SK-MEL-5 (cell line): ENCODE measurements around the gene COL4A2. TPM values are rescaled to one million over a fixed set of nuclear protein-coding genes. Genes with fewer than 3 reads are reported as not detected.
"Not testable (repeated sequence)": the region's sequence is repeated elsewhere in the genome, so short reads cannot be mapped to it uniquely, and the experiment has no call there.

Source experiments
- DNase-seq: peaks from one replicate; pipeline ENCODE4 v3.0.0-alpha.2; 2016; ENCODE audit warnings: low read depth, low spot score
- in situ Hi-C: cut with HindIII; loops from 2 replicates; pipeline ENCODE4 v1.10.0; 2016; ENCODE audit warnings: low sequenced_read_pairs, high pct_unique_total_duplicates, low pct_unique_long_range_greater_than_20kb
- total RNA-seq: library from RNA; depleted of rRNA; stranded (reverse); fragments of >200 nt; shearing (Covaris generic); gene quantifications from 2 replicates; pipeline ENCODE4 v1.2.3, GENCODE V29; 2014

Gene COL4A2
- total RNA-seq, 1 experiment from 2014 or later: 23.4 TPM

DNA sequence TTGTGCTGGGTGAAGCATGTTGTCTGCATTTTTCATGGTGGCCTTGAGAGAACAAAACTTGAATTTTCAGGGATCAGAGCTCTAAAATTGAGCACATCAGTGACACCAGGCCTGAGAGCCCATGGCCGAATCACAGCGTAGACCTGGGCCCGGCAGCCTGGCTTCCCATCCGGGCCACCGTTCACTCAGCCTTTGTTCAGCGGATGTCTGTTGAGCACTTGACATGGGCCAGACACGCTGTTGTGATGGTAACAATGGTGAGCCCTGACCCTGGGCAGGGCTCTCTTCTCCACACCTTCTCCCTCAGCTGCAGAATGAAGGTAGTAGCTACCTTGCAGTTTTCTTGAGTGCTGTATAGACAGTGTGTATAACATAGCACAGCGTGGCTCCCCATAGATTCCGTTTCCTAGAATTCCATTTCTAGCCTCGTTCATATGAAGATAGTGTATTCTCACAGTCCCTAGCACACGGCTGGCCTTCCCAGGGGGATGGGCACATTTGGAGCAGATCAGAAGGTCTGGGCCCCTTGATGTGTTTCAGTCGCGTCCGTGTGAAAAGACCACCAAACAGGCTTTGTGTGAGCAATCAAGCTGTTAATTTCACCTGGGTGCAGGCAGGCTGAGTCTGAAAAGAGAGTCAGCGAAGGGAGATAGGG, 179.1 kb downstream of the COL4A2 start:
- in situ Hi-C loops: no loop called here
- DNase-seq: no peak

DNA sequence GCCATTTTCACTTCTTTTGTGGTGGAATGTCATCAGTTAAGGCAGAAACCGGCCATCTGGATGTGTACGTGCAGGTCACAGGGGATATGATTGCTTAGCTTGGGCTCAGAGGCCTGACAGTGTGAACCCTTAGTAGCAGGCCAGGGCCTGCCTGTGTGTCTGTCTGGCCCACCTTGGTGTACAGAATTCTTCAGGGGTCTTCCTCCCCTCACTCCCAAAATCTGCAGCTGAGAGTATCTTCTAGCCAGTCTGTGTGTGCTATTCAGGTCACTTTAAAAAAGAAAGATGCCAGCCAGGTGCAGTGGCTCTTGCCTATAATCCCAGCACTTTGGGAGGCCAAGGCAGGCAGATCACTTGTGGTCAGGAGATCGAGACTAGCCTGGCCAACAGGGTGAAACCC, 179.8 kb downstream of the COL4A2 start:
- DNase-seq, in situ Hi-C loops: not testable (repeated sequence)

DNA sequence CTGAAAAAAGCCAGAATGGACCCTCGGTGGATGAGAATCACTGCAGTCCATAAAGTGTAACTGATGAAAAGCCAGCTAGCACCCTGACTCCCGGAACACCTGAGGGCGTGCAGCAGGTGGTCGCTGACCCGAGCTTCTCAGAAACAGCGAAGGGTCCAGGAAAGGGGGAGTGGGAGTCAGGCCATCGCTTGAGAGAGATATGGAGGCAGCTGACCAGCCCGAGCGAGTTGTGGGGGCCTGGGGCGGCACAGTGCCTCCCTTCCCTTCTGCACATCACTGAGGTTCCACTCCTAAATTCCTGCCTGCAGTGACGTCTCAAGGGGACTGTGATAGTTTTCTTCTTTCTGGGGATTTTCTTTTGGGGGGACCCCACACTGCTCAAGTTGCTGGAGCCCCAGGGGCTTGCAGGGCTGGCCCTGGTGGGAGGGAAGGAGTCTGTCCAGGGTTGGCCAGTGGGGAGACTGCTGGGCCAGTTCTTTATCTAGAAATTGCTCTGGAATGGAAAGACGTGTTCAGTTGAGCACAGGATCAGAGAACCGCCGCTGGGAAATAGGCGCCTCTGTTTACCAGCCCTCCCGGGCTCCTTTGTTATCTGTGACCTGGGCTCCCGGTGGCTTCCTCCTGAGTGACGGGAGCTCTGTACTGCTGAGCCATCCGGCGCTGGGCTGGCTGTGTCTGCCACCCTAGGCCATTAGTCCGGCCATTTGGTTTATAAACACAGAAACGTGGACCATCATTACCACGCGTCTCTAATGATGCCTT, 183.1 kb downstream of the COL4A2 start:
- no peak for DNase-seq
- in situ Hi-C loops: no loop called here

DNA sequence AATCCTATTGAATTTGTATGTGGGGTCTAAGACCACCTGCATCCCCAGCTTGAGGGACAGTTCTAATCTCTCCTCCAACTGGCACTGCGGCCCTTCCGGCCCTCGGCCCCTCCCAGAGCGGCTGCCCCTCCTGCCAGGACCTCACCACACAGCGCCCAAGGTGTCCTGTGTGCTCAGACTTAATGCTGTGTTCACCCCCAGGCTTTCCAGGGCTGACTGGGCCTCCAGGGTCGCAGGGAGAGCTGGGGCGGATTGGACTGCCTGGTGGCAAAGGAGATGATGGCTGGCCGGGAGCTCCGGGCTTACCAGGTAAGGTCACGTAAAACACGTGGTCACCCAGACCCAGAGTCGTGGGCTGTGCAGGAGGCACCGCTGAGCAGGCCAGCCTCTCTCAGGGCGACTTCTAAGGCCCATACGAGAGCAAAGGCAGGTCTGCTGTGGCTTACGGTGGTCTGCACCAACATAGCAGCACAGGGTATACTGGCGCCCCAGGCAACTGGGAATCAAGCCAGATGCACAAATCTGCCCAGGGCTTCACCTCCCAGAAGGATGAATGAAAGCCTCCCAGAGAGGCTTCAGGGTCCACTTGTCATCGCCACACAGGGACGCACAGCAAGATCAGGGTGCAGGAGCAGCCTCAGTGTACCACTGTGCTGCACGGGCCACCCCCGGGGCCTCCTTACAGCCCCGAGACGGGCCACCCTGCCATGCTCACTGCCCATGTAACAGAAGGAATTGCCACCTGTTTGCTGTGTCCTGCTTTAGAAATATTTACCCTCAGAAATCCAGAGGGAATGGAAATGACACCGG, 185.0 kb downstream of the COL4A2 start:
- no peak for DNase-seq
- in situ Hi-C loops: no loop called here

DNA sequence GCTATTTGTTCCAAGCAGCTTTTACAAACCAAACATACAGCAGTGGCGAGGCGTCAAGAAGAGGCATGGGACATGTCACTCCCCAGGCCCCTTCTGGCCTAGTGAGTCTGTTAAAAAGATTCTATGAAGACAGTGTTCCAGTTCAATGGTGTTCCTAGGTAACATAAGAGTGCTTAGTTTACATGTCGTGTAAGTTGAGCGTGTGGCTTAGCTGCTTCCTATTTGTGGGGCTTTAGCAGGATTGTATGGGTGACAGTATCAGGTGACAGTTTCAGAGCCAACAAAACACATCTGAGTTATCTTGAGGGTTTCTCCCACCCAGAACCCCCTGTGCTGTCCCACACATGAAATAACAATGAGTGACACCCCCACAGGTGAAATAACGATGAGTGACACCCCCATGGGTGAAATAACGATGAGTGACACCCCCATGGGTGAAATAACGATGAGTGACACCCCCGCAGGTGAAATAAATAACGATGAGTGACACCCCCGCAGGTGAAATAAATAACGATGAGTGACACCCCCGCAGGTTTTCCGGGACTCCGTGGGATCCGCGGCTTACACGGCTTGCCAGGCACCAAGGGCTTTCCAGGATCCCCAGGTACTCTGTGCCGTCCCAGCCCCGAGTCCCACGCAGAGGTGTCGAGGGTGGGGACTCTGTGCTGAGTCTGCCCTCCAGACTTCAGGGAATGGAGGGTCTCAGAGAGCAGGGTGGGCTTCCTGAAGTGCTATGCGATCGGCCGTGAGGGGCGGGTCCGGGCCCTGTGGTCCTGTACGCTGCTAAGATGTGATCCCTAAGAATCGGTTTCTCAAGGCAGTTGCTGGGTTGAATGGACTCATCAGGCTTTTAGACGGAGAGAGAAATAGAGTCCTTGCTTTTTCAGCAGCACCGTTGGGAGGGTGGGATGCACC, 185.9 kb downstream of the COL4A2 start:
- no peak for DNase-seq
- in situ Hi-C loops: no loop called here

DNA sequence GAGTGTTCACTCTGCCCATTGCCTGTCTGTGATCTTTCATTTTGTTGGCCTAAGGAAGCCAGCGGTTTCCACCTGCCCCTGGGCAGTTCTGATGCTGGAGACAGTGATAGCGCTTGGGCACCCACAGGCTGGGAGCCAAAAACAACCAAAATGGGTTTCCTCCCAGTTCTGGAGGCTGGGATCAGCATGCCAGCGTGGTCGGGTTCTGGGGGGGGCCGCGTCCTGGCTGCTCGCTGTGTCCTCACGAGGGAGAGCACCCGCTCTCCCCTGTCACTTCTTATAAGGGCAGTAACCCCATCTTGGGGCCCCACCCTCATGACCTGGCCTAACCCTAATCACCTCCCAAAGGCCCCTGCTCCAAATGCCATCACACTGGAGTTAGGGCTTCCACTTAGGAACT, 186.5 kb downstream of the COL4A2 start:
- DNase-seq: no peak
- in situ Hi-C loops: no loop called here

DNA sequence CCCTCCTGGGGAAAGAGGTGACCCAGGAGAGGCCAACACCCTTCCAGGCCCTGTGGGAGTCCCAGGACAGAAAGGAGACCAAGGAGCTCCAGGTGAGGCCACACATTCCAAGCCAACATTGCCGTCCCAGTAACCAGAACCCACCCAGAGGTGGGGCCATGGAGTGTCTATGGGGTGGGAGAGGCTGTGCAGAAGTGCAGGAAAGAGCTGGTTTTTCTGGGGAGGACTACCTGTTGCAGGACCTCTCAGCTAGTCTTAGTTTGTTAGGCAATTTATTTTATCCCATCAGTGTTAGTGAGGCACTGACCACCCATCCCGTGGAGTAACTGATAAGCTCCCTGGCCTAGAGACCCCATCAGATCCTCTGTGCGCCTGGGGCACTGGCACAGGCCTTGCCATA, 188.3 kb downstream of the COL4A2 start:
- in situ Hi-C loops: no loop called here
- DNase-seq: no peak

DNA sequence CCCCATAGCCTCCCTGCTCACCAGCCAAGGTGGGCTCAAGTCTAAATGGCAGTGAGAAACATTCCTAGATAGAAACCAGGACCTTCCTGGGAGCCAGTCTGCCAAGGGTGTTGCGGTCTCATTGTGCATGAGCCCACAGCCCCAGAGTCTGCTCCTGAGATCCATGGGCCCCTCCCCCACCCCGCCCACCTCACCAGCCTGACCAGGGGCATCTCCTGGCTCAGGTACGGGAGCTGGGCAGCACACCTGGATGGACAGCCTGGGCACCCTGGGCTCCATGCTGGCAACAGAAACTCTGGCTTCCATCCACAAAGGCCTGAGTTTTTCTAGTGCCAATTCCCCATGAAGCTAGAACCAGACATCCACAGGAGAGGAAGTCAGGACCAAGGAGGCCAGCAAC, 188.8 kb downstream of the COL4A2 start:
- DNase-seq: no peak
- in situ Hi-C loops: no loop called here

DNA sequence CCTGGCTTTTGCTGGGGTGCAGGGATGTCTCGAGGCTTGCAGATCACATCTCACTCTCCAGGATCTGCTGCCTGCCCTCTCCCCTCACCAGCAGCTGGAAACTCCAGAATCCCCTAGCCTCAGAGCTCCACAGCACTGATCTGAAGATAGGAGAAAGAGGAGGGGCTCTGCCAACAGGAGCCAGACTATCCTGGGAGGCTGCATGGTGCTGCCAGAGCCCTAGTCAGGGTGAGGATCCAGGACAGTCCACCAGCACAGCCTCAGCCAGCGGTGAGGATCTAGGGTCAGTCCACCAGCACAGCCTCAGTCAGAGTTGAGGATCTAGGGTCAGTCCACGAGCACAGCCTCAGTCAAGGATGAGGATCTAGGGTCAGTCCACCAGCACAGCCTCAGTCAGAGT, 189.2 kb downstream of the COL4A2 start:
- in situ Hi-C loops: no loop called here
- DNase-seq: no peak

DNA sequence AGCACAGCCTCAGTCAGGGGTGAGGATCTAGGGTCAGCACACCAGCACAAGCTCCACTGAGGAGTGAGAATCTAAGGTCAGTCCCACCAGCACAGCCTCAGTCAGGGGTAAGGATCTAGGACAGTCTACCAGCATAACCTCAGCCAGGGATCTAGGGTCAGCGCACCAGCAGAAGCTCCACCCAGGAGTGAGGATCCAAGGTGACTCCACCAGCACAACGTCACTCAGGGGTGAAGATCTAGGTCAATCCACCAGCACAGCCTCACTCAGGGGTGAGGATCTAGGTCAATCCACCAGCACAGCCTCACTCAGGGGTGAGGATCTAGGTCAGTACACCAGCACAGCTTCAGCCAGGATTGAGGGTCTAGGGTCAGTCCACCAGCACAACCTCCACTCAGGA, 189.9 kb downstream of the COL4A2 start:
- DNase-seq: no peak
- in situ Hi-C loops: no loop called here

DNA sequence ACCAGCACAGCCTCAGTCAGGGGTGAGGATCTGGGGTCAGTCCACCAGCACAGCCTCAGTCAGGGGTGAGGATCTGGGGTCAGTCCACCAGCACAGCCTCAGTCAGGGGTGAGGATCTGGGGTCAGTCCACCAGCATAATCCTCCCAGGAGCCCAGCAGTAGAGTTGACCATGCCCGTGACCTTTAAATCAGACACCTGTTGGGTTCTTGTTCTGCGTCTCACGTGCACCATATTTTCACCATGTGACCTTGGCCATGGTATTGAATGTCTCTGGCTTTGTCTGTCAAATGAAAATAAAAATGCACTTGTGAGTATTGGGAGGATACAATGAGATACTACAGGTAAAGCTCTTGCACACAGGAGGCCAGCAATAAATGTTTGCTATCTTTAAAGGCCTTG, 190.8 kb downstream of the COL4A2 start:
- DNase-seq, in situ Hi-C loops: not testable (repeated sequence)

DNA sequence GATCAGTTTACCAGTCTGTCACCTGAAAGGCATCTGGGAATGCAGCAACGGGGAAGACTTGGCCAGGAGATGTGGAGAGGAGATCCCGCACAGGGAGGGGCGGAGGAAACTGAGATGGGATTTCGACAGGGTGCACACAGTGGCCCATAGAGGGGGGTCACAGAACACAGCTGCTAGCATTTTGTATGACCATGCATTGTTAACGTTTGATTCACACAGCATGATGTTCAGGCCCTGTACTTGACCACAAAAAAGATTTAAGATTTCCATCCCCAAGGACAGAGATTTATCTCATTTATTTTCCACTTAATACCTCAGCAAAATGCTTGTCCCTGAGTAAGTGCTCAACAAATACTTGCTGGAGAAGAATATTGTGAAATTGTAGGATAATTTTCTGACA, 191.2 kb downstream of the COL4A2 start:
- in situ Hi-C loops: no loop called here
- no peak for DNase-seq

DNA sequence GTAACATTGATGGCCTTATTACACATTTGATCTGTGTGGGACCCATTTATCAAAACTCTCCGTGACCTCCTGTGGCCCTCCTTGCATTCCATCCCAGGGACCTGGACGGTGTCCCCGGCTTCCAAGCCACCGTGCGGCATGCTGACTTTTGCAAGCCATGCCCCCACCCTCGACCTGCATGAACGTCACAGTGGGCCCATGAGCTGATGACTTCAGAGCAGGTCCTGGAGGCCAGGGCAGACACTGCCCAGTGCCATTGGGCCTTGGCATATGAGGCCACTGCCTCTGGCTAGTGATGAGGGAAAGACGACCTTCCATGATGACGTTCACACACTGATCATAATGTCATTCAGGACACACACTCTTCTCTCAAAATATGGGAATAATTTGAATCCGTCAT, 191.7 kb downstream of the COL4A2 start:
- DNase-seq: no peak
- in situ Hi-C loops: no loop called here

DNA sequence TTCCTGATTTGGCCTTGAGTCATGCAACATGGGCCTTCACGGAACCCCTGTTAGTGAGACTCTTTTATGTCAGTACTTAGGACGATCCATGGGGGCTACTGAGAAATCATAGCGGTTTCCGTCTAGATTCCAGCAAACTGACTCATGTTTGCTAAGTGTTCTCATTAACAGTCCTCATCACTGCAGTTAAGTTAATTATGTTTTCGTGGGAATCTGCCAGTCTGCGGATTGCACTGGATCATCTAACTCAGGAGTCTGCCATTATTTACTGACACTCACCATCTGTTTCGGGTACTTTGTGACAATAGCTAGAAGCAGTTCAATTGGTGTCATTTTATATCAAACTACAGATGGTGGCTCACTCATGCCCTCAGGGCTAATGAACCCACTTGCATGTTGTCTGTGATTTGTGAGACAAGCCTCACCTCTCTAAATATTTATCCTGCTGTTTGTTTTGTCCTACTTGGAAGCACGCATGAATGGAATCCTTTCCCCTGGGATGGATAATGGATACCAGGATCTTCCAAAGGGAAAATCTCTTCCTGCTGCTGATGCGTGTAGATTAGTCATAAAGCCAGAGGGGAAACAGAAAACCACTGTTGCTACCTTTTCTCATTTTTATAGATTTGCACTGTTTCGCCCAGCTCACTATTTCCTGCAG, 192.7 kb downstream of the COL4A2 start:
- DNase-seq: peak; percentile 45
- in situ Hi-C loops: no loop called here

DNA sequence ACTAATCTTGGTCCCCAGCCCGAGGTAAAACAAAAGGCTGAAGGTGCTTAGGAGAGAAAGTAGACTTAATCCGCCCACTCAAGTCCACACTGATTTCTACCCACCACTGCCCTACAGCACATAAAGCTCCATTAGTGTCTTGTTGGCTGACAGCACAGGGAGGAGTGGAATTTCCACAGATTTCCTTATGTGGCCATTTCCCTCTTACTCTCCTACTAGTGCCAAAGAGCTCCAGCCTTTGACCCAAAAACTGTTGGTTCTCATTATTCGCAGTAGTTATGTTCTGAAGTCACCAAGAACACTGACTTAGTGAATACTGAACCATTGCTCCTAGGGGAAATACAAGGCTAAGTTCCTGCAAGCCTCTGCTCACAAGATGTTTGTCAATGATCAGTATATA, 193.3 kb downstream of the COL4A2 start:
- DNase-seq: no peak
- in situ Hi-C loops: no loop called here

DNA sequence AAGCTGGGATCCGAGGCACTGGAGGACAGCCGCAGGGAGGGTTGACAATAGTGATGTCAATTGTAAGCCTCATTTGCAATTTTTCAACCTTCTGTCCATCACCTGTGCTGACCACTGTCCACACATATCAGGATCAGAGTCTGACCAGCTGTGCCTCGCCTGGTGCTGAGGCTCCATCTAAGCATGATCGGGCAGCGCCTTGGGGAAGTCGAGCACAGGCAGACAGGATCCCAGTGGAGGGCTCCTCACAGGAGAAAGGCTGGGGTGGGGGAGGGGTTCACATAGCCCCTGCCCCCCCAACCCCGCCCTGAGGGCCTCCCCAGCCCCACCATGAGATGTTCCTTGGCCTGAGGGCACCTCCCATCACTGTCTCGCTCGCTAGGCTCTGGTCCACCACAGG, 194.1 kb downstream of the COL4A2 start:
- in situ Hi-C loops: no loop called here
- no peak for DNase-seq
